Ovary (tissue), 9 donors: ENCODE data around the gene GRAMD1B. TPM values are rescaled to one million over a fixed set of nuclear protein-coding genes. Genes with fewer than 3 reads are reported as not detected.

ENCODE experiments used
- DNase-seq, 5 donors: peaks; one replicate each; pipeline ENCODE4 v3.0.0-alpha.2; 2019 to 2020
- H3K27ac ChIP-seq, 2 donors: fragments of 200-600 bp; one replicate each; pipeline versions ENCODE4 v1.5.1 to v1.8.0; 2019 to 2022
- H3K27me3 ChIP-seq: fragments of 200-600 bp; one replicate; pipeline ENCODE4 v1.8.0; 2022
- H3K36me3 ChIP-seq: fragments of 200-600 bp; sonication (generic); one replicate; pipeline ENCODE4 v1.5.1; 2019
- H3K4me1 ChIP-seq: one replicate; pipeline ENCODE4 v1.8.1; 2013; ENCODE audit warnings: mild to moderate bottlenecking, moderate library complexity; ENCODE audit not compliant: insufficient read depth
- H3K4me3 ChIP-seq: fragments of 200-600 bp; sonication (generic); one replicate; pipeline ENCODE4 v1.5.1; 2017
- H3K9me3 ChIP-seq, 2 donors: fragments of 200-600 bp in 1 of 2; sonication (generic) in 1 of 2; one replicate each; pipeline versions ENCODE4 v1.5.1 to v1.8.1; 2013 to 2019; ENCODE audit warnings: mild to moderate bottlenecking in 1 of 2, moderate library complexity in 1 of 2
- CTCF ChIP-seq, 3 donors: fragments of 450-650 bp in 2 of 3; fragments of 200-600 bp in 1 of 3; IDR thresholded peaks; one replicate each; pipeline versions ENCODE4 v1.5.1 to v1.8.0; 2016 to 2022; ENCODE audit warnings: antibody characterized with exemption in 3 of 3, mild to moderate bottlenecking in 1 of 3
- EP300 ChIP-seq: sonication (generic); formaldehyde crosslinking; IDR thresholded peaks from one replicate; pipeline ENCODE4 v1.6.1; 2017; ENCODE audit warnings: antibody characterized with exemption
- POLR2A ChIP-seq: fragments of 450-650 bp; IDR thresholded peaks from one replicate; pipeline ENCODE4 v1.6.1; 2017; ENCODE audit warnings: antibody characterized with exemption, mild to moderate bottlenecking, moderate library complexity
- WGBS, 3 donors: extraction: QIAGEN DNeasy Blood & Tissue Kit in 1 of 3; methylation state at CpG; one replicate each; pipeline versions ENCODE4 v1.1.5 to v1.1.7; 2013 to 2017; 5-methylcytosine and 5-hydroxymethylcytosine counted together
- intact Hi-C, 4 donors: fragments of 100-400 bp; cut with DNase I; formaldehyde crosslinking; loops; one replicate each; pipeline versions ENCODE4 v1.11.0 to v1.15.1; 2022 to 2023
- polyA plus RNA-seq, 2 donors: library from polyadenylated mRNA; stranded (reverse); fragments of 200-250 nt in 1 of 2; fragments of 350-450 nt in 1 of 2; fragmentation: Illumina TruSeq in 1 of 2; extraction: RNeasy Lipid Tissue Mini Kit (QIAGEN cat#74804) in 1 of 2; gene quantifications; one replicate each; pipeline ENCODE4 v1.2.3, GENCODE V29; 2013 to 2014
- total RNA-seq, 7 donors: library from RNA; depleted of rRNA in 2 of 7; stranded (reverse); fragments of >200 nt in 2 of 7; fragmentation: NEBNext Ultra II Directional in 3 of 7; extraction: Animal tissue kit (Norgen Biotek cat#: 25700) in 3 of 7; gene quantifications; one replicate each; pipeline versions ENCODE4 v1.1.0 to v1.2.4, GENCODE V29; 2016 to 2023
- donor health status: DM: no; HTN: no; CAD: no; lungs with moderate emphysema.
- donor health status: DM: no; HTN: no; CAD: no.
- donor health status: Bipolar disorder and iron deficiency.
- donor health status: DM: yes; HTN: yes; CAD: no.
- donor health status: DM: no; HTN: no; CAD: no.
- donor health status: DM: yes; HTN: yes; CAD: no.

The GRAMD1B gene
- total and polyA plus RNA-seq, 9 donors, result 10.8 to 185 (median 25.4) TPM

DNA sequence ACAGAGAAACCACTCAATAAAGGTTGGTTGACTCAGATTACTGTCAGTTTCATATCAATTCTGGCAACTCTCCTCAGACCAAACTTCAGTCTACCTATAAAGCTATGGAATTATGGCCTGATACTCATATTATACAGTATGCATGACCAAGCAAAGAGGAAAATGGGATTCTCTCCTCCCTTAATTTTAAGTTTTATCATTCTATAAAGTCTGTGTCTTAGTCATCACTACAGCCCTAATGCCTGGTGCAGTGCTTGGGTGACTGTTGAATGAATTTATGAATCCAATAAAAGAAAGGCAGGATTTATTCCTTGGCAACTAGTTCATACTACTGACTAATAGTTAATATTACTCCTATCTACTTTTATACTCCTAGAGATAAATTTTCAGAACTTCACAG is 37.6 kb upstream of the GRAMD1B start:
- no peaks in the 10 kb centered on the region for H3K36me3 ChIP-seq
- no peak for TF ChIP-seq CTCF (IDR thresholded peaks at IDR 0.05)
- no peak for TF ChIP-seq EP300
- no peak for TF ChIP-seq POLR2A
- intact Hi-C loops, result no loop called here
- H3K4me1 ChIP-seq, result no peaks in the 10 kb centered on the region
- no peak overlapping the region for H3K27ac ChIP-seq
- no peak overlapping the region for H3K4me3 ChIP-seq
- DNase-seq, result no peak
- no peaks in the 10 kb centered on the region for H3K27me3 ChIP-seq
- H3K9me3 ChIP-seq, result no peaks in the 10 kb centered on the region

GRCh38 chr11:123392844-123393243 is 37.2 kb upstream of the GRAMD1B start:
- intact Hi-C loops, result no loop called here
- Histone ChIP-seq H3K9me3 (no peaks in the 10 kb centered on the region), H3K4me3 (no peak overlapping the region), H3K4me1 (no peaks in the 10 kb centered on the region), H3K27me3 (no peaks in the 10 kb centered on the region), H3K36me3 (no peaks in the 10 kb centered on the region), H3K27ac (no peak overlapping the region)
- WGBS, 3 donors, result 55 to 57% (median 56%) methylated on average over 3 of the region's 3 CpGs
- no peak for DNase-seq
- TF ChIP-seq EP300 (no peak), CTCF (IDR thresholded peaks at IDR 0.05) (no peak), POLR2A (no peak)

GRCh38 chr11:123393312-123393927 is 36.6 kb upstream of the GRAMD1B start:
- Histone ChIP-seq H3K27me3 (no peaks in the 10 kb centered on the region), H3K27ac (no peak overlapping the region), H3K4me1 (no peaks in the 10 kb centered on the region), H3K4me3 (no peak overlapping the region), H3K36me3 (no peaks in the 10 kb centered on the region), H3K9me3 (no peaks in the 10 kb centered on the region)
- DNase-seq, result no peak
- intact Hi-C loops, result no loop called here
- 63 to 68% (median 66%) methylated on average over 6 of the region's 6 CpGs for WGBS, 3 donors
- no peak for TF ChIP-seq EP300
- no peak for TF ChIP-seq POLR2A

DNA sequence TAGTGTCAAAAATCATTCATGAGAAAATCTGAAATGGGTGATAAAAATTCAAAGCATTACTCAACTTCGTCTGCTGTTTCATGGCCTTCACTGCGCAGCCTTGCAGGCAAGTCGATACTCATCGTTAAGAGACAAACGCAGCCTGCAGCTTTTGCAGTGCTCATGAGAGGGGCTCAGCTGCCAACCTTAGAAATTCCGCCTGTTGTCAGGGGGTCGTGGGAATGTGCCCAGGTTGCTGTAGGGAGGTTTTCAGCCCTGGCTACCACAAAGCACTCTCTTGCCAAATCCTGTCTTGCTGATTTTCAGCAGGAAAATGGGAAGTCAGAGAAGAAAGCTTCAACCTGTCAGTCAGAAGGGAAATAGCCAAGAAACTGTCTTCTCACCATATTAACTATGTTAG is 25.4 kb upstream of the GRAMD1B start:
- Histone ChIP-seq H3K4me3 (no peak overlapping the region), H3K27me3 (no peaks in the 10 kb centered on the region), H3K27ac (no peak overlapping the region), H3K9me3 (no peaks in the 10 kb centered on the region), H3K4me1 (no peaks in the 10 kb centered on the region), H3K36me3 (no peaks in the 10 kb centered on the region)
- WGBS, 3 donors, result 42 to 43% (median 43%) methylated on average over 7 of the region's 7 CpGs
- TF ChIP-seq POLR2A (no peak), CTCF (IDR thresholded peaks at IDR 0.05) (no peak), EP300 (no peak)
- no peak for DNase-seq
- intact Hi-C loops, result loop anchor here in 3 of 4 donors (5.0 to 10.0 kb wide), 2 partner anchors 70 to 73 kb away; no protein-coding TSS in a partner anchor

DNA sequence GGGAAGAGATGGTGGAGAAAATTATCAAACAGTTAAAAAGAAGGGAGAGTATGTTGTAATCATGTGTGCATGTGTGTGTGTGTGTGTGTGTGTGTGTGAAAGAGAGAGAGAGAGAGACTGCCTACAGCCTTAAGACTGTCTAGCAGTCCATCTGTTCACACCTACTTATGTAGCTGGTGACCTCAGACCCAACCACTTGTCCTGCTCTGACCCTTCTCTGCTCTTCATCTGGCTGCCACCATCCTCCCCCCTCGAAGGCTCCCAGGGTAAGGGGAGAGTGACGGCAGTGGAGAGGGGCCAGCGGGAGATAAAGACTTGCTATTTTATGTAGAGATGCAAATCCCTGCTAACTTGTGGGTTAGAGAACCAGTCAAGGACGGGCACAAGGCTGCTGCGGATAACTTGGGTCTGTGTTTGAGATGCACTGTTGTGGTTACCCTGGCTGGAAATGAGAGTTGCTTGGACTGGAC is 24.9 kb upstream of the GRAMD1B start:
- Histone ChIP-seq H3K27me3 (no peaks in the 10 kb centered on the region), H3K27ac (no peak overlapping the region), H3K4me3 (no peak overlapping the region), H3K9me3 (no peaks in the 10 kb centered on the region), H3K4me1 (no peaks in the 10 kb centered on the region), H3K36me3 (no peaks in the 10 kb centered on the region)
- no peak for DNase-seq
- intact Hi-C loops, result loop anchor here in 3 of 4 donors (5.0 to 10.0 kb wide), 2 partner anchors 70 to 72 kb away; no protein-coding TSS in a partner anchor
- WGBS, 3 donors, result 42 to 49% (median 45%) methylated on average over 5 of the region's 5 CpGs
- TF ChIP-seq CTCF (IDR thresholded peaks at IDR 0.05), result no peak
- no peak for TF ChIP-seq EP300
- TF ChIP-seq POLR2A, result no peak
